DND-41 (cell line): ENCODE results near the gene KLHL18.
"Not testable (repeated sequence)": the region's sequence is repeated elsewhere in the genome, so short reads cannot be mapped to it uniquely, and the experiment has no call there.

Experiments used
- ATAC-seq: fragments of 200-7000 bp; cut with Tn5 transposase; 3 replicates; pipeline ENCODE4 v1.9.1; 2021; ENCODE audit warnings: low read depth; ENCODE audit not compliant: insufficient read depth
- DNase-seq: peaks from one replicate; pipeline ENCODE4 v3.0.0-alpha.2; 2020
- H2AFZ ChIP-seq: 2 replicates; pipeline ENCODE4 v1.6.0; 2012; ENCODE audit warnings: low read depth, low read length
- H3K27ac ChIP-seq: 2 replicates; pipeline ENCODE4 v1.5.1; 2012; ENCODE audit warnings: low read length, inconsistent platforms
- H3K27me3 ChIP-seq: fragments of 200-600 bp; sonication (generic); 2 replicates; pipeline ENCODE4 v1.6.0; 2012; ENCODE audit warnings: low read length, mild to moderate bottlenecking, inconsistent platforms; ENCODE audit not compliant: insufficient read depth, poor library complexity
- H3K36me3 ChIP-seq: 2 replicates; pipeline ENCODE4 v1.5.1; 2012; ENCODE audit warnings: low read length, inconsistent platforms; ENCODE audit not compliant: insufficient read depth
- H3K4me1 ChIP-seq: 2 replicates; pipeline ENCODE4 v1.5.1; 2012; ENCODE audit warnings: mild to moderate bottlenecking, low read length; ENCODE audit not compliant: insufficient read depth
- H3K4me2 ChIP-seq: 2 replicates; pipeline ENCODE4 v1.6.0; 2012; ENCODE audit warnings: mild to moderate bottlenecking, moderate library complexity, low read length, inconsistent platforms; ENCODE audit not compliant: insufficient read depth
- H3K4me3 ChIP-seq, 2 experiments: fragments of 200-600 bp in 1 of 2; shearing (Covaris generic) in 1 of 2; 2 replicates each; pipeline ENCODE4 v1.5.1; 2012 to 2016; ENCODE audit warnings: inconsistent platforms in 2 of 2, low read length in 2 of 2, mild to moderate bottlenecking in 2 of 2, low read depth in 1 of 2, moderate library complexity in 1 of 2
- H3K79me2 ChIP-seq: 2 replicates; pipeline ENCODE4 v1.6.0; 2012; ENCODE audit warnings: low read length, inconsistent platforms; ENCODE audit not compliant: insufficient read depth
- H3K9ac ChIP-seq: 2 replicates; pipeline ENCODE4 v1.6.0; 2012; ENCODE audit warnings: low read depth, mild to moderate bottlenecking, inconsistent platforms, low read length, moderate library complexity
- H3K9me3 ChIP-seq: 2 replicates; pipeline ENCODE4 v1.5.1; 2012; ENCODE audit warnings: low read length, moderate library complexity, mild to moderate bottlenecking, inconsistent platforms; ENCODE audit not compliant: insufficient read depth, severe bottlenecking
- H4K20me1 ChIP-seq: 2 replicates; pipeline ENCODE4 v1.6.0; 2012; ENCODE audit warnings: low read length; ENCODE audit not compliant: insufficient read depth
- CTCF ChIP-seq: IDR thresholded peaks from 2 replicates; pipeline ENCODE4 v1.5.1; 2012; ENCODE audit warnings: borderline replicate concordance, low read length, moderate library complexity, mild to moderate bottlenecking; ENCODE audit not compliant: poor library complexity, severe bottlenecking; ENCODE audit errors: extremely low read depth
- EZH2 ChIP-seq: IDR thresholded peaks from 3 replicates; pipeline ENCODE4 v1.6.1; 2012; ENCODE audit warnings: borderline replicate concordance, low read depth, mild to moderate bottlenecking, moderate library complexity, low read length, inconsistent platforms; ENCODE audit not compliant: severe bottlenecking

The KLHL18 gene

DNA sequence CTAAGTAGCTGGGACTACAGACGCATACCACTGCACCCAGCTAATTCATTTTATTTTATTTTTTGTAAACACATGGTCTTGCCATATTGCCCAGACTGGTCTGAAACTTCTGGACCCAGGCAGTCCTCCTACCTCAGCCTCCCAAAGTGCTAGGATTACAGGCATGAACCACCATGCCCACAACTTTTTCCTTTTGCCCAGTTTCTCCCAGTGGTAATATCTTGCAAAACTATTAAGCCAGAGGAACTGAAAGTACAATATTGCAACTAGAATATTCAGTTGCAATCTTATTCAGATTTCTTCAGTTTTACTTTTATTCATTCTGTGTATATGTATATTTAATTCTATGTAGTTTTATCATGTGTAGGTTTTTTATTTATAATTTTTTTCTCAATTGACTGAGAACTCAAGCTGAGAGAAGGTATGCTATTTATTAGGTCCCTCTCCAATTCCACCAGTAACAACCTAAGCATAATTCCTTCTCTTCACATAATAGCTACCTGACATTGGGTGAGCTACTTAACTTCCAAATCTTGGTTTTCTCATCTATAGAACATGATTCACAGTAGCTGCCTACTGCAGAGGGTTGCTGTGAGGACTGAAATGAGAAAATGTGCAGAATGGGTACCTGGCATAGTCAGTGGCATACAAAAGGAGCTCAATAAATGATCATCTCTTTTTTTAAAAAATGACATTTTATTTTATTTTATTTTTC, 30.8 kb downstream of the KLHL18 start:
- TF ChIP-seq EZH2 = no peak
- no peak for TF ChIP-seq CTCF
- ATAC-seq (no peak), DNase-seq (no peak)
- H3K27me3 ChIP-seq = no peaks in the 10 kb centered on the region
- H2AFZ ChIP-seq = no peak overlapping the region
- peaks cover 7% of the 10 kb centered on the region; the same call in 1 of the 2 replicates for H3K79me2 ChIP-seq
- no peak overlapping the region for H3K4me3 ChIP-seq
- no peak overlapping the region for H3K27ac ChIP-seq
- no peaks in the 10 kb centered on the region for H3K36me3 ChIP-seq
- H4K20me1 ChIP-seq = no peaks in the 10 kb centered on the region
- H3K4me2 ChIP-seq = no peak overlapping the region
- no peaks in the 10 kb centered on the region for H3K4me1 ChIP-seq
- no peak overlapping the region for H3K9ac ChIP-seq
- H3K9me3 ChIP-seq = no peaks in the 10 kb centered on the region

DNA sequence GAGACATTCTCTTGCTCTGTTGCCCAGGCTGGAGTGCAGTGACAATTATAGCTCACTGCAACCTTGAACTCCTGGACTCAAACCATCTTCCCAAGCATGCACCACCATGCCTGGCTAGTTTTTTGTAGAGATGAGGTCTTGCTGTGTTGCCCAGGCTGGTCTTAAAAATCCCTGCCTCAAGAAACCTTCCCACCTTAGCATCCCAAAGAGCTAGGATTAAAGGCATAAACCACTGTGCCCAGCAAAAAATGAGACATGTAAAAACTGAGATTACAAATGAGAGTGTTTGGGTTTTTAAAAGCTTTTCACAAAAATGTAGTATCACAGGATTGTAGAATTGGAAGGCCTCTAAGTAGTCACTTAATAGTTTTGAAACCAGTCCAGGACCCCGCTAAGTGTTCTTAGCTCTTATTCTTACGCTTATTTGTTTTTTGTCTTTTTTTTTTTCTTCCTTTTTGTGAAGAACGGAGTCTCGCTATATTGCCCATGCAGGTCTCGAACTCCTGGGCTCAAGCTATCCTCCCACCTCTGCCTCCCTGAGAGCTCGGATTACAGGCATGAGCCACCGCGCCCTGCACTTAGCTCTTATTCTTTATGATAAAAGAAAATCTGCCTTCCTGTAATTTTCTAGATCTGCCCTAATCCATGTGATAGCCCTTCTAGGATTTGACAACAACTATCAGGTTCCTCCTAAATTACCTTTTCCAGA, 31.5 kb downstream of the KLHL18 start:
- H3K27ac ChIP-seq = no peak overlapping the region
- no peak overlapping the region for H2AFZ ChIP-seq
- no peak overlapping the region for H3K4me3 ChIP-seq
- no peak overlapping the region for H3K9ac ChIP-seq
- TF ChIP-seq CTCF = no peak
- TF ChIP-seq EZH2 = no peak
- DNase-seq (no peak), ATAC-seq (no peak)
- no peaks in the 10 kb centered on the region for H3K27me3 ChIP-seq
- H3K79me2 ChIP-seq = peaks cover 7% of the 10 kb centered on the region; the same call in 1 of the 2 replicates
- H3K36me3 ChIP-seq = no peaks in the 10 kb centered on the region; the same call in 1 of the 2 replicates
- no peak overlapping the region for H3K4me2 ChIP-seq
- no peaks in the 10 kb centered on the region for H4K20me1 ChIP-seq
- H3K4me1 ChIP-seq = no peaks in the 10 kb centered on the region
- H3K9me3 ChIP-seq = no peaks in the 10 kb centered on the region

- no peak overlapping the region for H3K4me3 ChIP-seq
- ATAC-seq (no peak), DNase-seq (no peak)
- no peak overlapping the region for H3K4me2 ChIP-seq
- H3K4me1 ChIP-seq = no peaks in the 10 kb centered on the region
- H3K79me2 ChIP-seq = peaks cover 7% of the 10 kb centered on the region; the same call in 1 of the 2 replicates
- H2AFZ ChIP-seq = no peak overlapping the region
- peaks cover 9% of the 10 kb centered on the region for H3K36me3 ChIP-seq
- TF ChIP-seq EZH2 = no peak
- TF ChIP-seq CTCF = no peak
- H3K9ac ChIP-seq = no peak overlapping the region
- H3K9me3 ChIP-seq = no peaks in the 10 kb centered on the region
- no peak overlapping the region for H3K27ac ChIP-seq
- H3K27me3 ChIP-seq = no peaks in the 10 kb centered on the region
- H4K20me1 ChIP-seq = no peaks in the 10 kb centered on the region
Measured at GRCh38 chr3:47315069-47315647, 32.4 kb downstream of the KLHL18 start.

GRCh38 chr3:47316151-47316550, 33.4 kb downstream of the KLHL18 start:
- H3K4me3 ChIP-seq, H3K9ac ChIP-seq, H3K79me2 ChIP-seq, H3K4me1 ChIP-seq, DNase-seq, H3K27ac ChIP-seq, H3K4me2 ChIP-seq, ATAC-seq, H3K9me3 ChIP-seq, H2AFZ ChIP-seq, H4K20me1 ChIP-seq, H3K27me3 ChIP-seq: not testable (repeated sequence)
- peaks cover 19% of the 10 kb centered on the region for H3K36me3 ChIP-seq
